GM19099 (cell line): ENCODE measurements around the gene SMG6.

Experiments used
- POLR2A ChIP-seq: IDR thresholded peaks from 3 replicates; pipeline ENCODE4 v1.6.1; 2011; ENCODE audit warnings: low read depth; ENCODE audit not compliant: insufficient read length; ENCODE audit errors: extremely low read depth

SMG6 gene

GRCh38 chr17:2172077-2172851, 131.3 kb downstream of the SMG6 start:
- TF ChIP-seq POLR2A = no peak

DNA sequence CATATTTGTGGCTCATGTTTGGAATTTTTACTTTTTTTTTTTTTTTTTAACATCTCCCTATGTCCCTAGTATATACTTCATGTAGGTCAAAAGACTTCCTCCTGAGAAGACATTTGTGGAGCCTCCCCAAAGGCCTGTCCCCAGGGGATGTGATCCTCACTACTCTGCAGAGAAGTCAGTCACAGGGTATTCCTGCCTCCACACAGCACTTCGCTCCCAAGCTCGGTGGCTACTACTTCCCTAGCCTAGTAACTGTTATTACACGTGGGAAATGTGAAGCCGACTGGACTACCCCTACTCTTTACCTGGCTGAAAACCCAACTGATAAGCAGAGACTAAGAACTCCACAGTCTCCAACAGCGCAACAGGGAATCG, 131.9 kb downstream of the SMG6 start:
- no peak for TF ChIP-seq POLR2A

GRCh38 chr17:2170023-2170422, 133.6 kb downstream of the SMG6 start:
- no peak for TF ChIP-seq POLR2A

DNA sequence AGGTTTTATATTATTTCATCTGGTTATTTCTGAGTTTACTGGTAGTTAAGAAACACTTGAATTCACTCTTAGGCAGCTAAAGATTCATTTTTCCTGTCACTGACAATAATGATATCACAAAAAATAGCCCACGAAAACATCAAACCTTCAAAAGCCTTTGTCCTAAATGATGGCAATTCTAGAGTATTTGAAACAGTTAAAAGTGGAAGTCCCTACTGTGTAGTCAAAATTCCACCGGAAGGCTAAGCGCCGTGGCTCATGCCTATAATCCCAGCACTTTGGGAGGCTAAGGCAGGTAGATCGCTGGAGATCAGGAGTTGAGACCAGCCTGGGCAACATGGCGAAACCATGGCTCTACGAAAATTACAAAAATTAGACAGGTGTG, 145.2 kb downstream of the SMG6 start:
- TF ChIP-seq POLR2A = no peak

DNA sequence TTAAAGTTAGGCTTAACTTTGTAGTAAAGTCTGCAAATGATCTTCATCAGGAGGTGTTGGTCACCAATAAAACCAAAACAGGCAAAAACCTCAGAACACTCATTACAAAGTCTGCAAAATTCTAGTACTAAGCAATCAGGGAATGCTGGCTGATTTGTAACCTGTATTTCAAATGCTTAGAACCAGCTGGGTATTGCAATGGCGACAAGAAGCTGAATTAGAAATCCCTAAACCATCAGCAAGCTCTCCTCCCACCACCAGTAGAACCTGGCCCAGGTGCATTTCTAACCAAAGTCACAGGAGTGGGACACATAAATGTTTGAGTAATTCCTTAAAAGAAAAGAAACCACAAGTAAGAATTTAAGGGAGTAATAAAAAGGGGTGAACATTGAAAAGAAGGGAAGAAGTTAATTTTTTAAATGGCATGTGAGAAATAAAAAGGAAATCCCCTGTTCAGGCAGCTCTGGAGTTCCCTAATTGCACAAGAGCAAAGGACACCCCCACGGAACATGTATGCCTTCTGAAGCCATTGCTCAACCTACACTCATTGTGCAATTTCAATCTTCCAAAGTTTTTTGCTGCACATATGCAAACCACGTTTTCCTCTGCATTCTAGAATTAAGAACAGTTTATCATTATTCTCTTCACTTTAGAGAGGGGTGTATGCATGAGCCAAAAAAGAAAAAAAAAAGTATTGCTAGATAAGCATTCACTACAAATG, 145.8 kb downstream of the SMG6 start:
- no peak for TF ChIP-seq POLR2A

DNA sequence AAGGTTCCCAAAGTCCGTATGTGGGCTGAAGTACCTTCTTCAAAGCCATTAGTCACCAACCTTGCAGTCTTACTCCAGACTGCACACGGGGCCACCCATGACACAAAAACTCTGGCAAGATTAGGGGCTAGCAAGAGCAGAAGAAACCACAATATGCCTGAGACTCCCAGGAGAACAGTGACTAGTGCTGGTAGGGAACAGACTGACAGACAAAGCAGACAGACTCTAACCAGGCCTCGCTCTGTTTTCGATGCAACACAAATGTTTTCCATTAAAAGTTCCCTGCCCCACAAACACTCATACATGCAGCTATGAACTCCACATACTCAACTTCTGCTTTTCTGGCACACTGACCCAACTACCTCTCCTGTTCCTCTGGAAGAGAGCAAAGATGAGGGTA, 146.5 kb downstream of the SMG6 start:
- TF ChIP-seq POLR2A = no peak

GRCh38 chr17:2156666-2157065, 146.9 kb downstream of the SMG6 start:
- TF ChIP-seq POLR2A = no peak

DNA sequence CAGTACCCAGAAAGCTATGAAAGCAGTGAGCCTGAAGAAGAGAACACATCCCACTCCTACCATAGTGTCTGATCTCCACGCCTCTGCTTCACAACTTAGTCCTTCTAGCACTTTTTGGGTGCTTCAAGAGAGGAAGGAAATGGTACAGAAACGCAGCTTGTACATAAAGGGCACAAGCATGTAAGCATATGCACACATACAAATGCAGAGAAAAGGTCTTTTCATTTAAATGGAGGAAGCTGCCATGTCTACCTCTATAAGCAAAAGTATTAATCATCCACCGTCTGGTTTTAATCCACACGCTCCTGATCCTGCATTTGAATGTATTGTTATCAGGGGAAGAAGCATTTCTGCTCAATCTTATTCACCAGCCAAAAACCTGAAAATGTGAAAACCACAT, 148.0 kb downstream of the SMG6 start:
- no peak for TF ChIP-seq POLR2A

DNA sequence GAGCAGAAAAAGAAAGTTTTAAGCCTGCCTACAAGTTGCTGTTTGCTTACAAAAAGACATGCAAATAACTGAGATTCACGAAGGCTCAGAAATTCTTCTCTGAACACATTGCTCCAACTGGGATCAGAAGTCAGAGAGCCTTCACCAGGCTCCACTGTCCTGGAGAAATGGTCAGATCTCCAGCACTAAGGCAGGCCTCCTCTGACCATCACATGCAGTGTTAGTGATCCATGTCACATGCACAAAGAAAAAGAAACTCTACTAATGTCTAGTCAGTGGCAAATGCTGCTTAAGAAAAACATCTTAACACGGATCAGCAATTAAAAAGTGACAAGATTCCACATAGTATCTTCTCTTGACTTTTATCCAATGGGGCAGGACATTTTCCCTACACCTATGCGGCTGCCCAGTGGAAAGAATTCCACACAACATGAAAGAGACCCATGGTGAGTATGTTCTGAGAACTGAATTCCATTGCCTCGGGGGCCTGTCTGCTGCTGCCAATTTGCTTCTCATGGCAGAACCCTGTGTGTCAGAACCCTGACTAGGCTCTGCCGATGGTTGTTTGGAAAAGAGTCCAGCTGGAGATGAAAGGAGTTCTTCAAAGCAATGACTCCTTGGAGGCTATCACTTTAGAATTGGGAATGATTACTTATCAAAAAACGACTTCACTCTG, 152.1 kb downstream of the SMG6 start:
- no peak for TF ChIP-seq POLR2A

DNA sequence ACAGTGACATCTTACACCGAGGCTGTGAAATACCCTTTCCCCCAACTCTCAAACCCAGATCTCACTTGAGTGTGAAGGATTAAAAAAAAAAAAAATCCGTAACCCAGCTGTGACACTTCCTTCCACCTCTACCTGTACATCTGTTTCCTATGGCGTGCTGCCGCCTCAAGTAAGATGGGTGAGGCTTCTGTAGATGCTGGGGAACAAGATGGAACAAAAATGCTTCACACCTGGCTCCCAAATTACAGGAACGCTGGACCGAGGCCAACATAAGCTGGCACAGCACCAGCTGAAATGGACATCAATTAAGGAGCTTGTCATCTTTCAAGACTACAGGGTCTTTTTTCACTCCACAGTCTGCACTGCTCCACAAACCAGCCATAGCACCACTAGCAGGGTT, 152.8 kb downstream of the SMG6 start:
- TF ChIP-seq POLR2A = no peak

DNA sequence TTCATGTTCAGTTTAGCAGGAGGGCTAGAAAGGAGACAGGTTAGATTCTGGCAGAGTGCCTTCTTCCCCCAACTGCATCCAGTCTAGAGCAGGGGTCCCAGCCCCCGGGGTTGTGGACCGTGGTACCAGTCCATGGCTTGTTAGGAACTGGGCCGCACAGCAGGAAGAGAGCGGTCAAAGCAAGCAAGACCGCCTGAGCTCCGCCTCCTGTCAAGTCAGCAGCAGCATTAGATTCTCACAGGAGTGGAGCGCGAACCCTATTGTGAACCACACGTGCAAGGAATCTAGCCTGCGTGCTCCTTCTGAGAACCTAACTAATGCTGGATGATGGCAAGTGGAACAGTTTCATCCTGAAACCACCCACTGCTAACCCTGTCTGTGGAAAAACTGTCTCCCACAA, 153.7 kb downstream of the SMG6 start:
- no peak for TF ChIP-seq POLR2A

DNA sequence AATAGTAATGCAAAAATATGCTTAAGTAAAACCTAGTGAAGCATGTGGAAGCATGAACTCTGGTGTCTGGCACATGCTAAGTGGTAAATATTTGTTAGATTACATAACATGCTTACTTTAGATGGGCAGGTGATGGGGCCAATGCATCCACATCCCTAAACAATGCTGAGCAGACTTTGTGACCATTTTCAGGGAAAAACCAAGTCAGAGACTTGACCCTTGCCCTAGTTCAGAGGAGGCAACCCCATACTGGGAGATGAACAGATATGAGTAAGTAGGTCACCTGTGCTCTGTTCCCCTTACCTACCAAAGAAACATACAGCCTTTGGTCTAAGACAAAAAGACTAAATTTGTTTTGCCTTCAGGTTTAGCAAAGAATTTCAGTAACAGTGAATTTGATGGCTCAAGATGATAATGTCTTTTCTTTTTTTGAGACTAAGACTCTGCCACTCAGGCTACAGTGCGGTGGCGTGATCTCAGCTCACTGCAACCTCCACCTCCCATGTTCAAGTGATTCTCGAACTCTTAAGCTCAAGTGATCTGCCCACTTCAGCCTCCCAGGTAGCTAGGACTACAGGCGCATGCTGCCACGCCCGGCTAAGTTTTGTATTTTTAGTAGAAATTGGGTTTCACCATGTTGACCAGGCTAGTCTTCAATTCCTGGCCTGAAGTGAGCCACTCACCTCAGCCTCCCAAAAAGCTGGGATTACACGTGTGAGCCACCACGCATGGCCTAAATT, 157.3 kb downstream of the SMG6 start:
- no peak for TF ChIP-seq POLR2A

DNA sequence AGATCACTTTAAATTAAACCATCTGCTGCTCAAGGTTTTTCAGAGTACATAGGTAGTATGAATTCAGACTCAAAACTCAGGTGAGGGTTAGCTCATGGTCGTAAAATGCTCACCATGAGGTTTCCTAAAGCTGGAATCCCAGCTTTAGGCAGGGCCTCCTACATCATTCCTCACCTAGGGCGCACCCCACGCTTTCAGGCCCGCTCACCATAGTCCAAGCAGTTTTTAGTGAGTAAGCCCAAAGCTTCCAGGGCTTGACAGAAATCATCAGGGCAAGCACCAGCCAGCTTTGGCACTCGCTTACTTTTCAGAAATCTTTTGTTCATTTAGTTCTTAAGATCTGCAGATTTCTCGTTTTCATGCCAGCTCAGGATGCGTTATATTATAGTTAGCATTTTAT, 158.9 kb downstream of the SMG6 start:
- no peak for TF ChIP-seq POLR2A

GRCh38 chr17:2143332-2143731, 160.3 kb downstream of the SMG6 start:
- no peak for TF ChIP-seq POLR2A

DNA sequence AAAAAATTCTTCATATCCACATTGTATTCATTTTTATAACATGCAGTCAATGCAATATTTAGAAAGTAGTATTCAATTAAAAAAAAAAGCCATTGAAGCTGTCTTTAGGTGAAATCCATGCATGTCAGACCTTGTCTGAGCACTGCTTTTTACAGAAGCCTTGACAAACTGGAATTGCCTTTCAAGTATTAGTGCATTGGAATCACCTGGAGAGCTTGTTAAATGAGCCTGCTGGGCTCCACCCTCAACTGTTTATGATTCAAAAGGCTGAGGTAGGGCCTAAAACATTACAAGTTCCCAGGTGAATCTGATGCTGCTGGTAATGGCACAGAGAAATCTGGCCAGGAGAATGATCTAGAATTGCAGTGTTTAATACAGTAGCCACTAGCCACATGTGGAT, 162.9 kb downstream of the SMG6 start:
- TF ChIP-seq POLR2A = no peak
